Activated T-helper 1 cell treated with Interleukin-2 at 50 U/mL for 16 hours (primary cell): Measurements from ENCODE around the gene CRNKL1.
"Not testable (repeated sequence)": the region's sequence is repeated elsewhere in the genome, so short reads cannot be mapped to it uniquely, and the experiment has no call there.

Source experiments
- DNase-seq: peaks from one replicate; pipeline ENCODE4 v3.0.0-alpha.2; 2020; ENCODE audit warnings: low read depth

CRNKL1 gene

GRCh38 chr20:20009784-20010253 lies 42.4 kb downstream of the CRNKL1 start:
- no peak for DNase-seq

DNA sequence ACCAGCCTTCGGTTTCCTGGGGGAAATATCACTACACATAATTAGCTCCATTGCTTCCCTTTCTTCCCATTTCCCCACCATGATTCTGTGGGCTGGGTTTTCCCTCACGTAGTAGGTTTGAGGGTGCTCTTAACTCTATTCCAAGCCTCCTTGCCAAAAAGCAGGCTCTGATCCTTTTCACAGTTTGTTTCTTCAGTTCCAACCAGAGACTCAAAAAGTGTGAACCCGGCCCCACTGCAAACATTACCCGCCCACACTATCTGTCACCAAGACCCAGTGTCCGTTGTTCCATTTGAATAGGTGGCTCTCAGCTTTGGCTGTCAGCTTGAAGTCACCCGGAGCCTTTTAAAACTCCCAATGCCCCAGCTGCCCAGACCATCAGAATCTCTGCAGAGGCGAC lies 46.9 kb downstream of the CRNKL1 start:
- DNase-seq: no peak

DNA sequence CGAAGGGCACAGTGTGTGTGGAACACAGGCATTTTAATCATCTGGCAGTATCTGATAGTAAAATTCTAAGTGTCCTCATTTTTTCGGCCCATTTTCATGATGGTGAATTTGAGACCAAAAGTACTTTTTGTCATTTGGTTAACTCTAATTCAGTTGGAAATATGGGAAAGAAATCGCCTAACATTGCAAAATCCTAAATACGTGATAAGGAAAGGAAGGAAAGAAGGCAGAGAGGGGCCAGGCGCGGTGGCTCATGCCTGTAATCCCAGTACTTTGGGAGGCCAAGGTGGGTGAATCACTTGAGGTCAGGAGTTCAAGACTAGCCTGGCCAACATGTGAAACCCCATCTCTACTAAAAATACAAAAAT lies 48.3 kb downstream of the CRNKL1 start:
- not testable (repeated sequence) for DNase-seq

DNA sequence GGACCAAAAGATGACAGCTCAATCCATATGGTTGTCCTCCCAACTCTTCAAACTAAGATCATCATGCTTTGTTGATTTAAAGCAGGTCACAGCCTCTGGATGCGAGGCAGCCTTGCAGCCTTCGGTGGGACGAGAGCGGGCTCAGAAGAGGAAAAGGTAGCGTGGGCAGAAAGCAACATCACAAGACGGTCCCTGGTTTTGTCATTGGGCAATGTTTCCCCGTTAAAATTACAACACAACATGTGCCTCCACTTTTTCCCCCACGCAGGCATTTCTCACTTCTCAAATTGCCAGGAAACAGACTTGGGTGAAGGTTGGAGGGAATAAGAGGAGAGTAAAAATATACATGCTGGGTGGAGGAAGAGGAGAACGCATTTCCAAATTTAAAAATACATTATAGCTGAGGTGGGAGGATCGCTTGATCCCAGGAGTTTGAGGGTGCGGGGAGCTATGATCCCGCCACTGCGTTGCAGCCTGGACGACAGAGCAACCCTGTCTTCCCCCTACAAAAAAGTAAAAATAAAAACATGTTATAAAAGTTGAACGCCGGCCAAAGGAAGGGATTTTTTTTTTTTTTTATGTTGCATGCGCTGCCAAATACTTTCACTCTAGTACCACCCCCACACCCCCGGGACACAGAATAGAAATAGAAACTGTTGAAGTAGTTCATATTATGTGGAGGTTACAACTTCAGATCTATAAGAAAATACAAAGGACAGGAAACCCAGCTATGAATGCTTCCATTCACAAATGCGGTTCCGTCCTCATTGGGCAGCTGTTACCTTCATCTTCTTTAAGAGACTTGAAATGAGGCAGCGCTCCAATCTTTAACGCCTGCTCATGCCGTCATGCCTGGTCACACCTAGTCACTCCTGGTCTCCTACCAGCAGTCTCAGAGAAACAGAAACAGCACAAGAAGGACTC lies 49.0 kb downstream of the CRNKL1 start:
- DNase-seq: no peak

DNA sequence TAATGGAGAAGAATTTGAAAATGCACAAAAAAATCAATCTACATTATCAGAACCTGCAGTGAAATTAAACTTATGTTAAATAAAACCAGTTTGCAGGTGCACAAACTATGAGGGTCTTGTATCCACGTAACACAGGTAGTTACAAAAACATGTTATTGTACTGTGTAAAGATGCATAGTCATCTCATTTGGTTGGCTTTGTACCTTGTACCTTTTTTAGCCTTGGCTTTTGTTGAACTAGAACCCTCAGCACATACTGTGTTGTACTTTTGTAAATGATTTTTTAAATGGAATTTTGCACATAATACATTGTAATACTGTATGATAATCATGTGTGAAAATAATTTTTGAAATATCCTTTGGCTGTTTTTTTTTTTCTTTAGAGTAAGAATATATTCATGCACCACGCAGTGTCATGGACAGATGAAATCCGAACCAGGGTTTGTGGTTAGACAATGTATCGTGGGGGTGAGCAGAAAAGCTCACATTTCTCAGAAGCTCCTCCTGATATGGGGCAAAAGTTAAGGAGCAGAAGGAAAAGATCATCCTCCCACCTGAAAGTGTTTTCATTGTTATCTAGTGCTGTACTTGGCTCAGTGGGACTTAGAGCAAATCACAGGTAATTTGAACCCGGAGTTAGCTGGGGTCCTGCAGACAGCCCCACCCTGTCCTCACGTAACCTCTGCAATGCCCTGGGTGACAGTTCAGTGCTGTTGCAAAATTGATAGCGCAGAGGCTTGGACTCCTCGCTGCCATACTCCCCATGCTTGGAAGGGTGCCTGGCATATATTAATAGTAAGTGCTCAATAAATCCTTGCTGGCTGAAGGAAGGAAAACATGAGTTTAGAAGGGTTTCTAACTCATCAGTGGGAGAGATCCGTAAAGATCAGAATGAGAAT lies 49.9 kb downstream of the CRNKL1 start:
- DNase-seq: no peak

GRCh38 chr20:20000211-20000968 lies 51.9 kb downstream of the CRNKL1 start:
- DNase-seq: no peak

- no peak for DNase-seq
Observed at GRCh38 chr20:19998990-19999705, 53.1 kb downstream of the CRNKL1 start.

DNA sequence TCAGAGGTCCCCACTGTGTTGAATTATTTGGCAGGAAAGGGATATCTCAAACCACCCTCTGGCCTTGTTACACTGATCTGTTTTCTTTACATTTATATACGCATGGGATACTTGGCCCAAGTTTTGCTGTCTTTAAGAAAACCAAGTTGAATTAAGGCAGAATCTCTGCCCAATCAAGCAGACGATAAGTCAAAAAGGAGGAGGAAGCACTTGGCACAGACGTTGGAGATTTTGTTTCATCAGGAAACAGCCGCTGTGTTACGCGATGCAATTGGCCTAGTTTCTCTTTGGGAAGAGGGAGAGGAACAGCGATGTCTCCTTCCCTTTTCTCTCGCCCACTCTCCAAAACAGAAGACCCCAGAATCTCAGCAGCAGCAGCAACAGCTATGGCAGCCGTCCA lies 55.3 kb downstream of the CRNKL1 start:
- no peak for DNase-seq

DNA sequence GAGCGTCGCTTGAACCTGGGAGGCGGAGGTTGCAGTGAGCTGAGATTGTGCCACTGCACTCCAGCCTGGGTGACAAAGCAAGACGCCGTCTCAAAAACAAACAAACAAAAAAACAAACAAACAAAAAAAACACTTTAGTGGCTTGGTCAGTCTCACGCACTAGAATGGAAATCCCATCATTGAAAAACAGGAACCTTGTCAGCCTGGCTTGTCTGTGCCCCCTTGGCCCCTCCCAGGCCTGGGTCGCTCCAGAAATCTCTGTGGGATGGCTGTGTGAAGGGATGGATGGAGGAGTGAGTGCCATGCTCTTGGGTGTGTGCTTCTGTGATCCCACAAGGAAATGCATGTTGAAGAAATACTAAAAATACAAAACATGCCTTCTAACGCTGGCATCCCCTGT lies 56.0 kb downstream of the CRNKL1 start:
- no peak for DNase-seq

DNA sequence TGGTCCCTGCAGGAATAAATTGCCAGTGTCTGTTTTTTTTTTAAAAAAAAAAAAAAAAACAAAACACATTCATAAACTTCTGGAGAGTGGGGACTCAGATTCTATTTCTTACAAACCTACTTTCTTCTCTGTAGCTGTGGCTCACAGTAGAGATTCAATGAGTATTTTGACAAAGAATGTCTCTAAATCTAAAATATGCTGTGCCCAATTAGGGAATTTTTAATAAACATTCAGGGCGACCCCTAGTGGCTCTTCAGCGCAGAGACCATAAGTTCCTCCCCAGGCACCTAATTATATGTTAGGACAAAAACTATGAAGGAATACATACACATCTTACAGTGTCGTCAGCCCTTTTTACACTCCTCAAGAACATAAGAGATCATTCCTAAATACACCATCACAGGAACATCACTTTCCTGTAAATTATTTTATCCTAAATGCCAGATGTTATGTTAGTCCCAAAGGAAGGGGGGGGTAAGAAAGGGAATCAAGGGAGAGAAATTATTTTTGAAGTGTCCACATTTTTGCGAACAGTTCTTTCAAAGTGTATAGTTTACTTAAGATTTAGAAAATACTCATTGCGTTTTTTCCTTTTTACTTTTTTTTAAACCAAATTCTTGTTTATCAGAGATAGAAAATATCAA lies 56.9 kb downstream of the CRNKL1 start:
- no peak for DNase-seq

GRCh38 chr20:19993958-19994669 lies 58.2 kb downstream of the CRNKL1 start:
- no peak for DNase-seq

GRCh38 chr20:19992996-19993908 lies 59.0 kb downstream of the CRNKL1 start:
- DNase-seq: no peak

DNA sequence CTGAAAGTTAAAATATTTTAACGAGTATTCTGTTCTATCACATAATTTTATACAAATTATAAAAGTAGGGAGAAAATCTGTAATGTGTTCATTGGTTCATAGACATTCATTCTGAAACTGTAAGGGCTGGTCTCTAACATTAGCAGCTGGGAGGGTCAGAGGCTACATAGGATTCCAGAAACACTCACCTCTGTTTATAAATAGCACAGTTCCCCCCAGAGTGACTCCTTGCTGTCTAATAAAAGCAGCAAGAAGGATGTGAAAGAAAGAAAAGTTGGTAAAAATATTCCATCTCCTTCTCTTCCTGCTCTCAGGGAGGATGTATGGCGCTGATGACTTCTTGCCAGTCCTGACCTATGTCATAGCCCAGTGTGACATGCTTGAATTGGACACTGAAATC lies 60.4 kb downstream of the CRNKL1 start:
- DNase-seq: no peak

GRCh38 chr20:19991308-19991707 lies 61.0 kb downstream of the CRNKL1 start:
- DNase-seq: no peak

DNA sequence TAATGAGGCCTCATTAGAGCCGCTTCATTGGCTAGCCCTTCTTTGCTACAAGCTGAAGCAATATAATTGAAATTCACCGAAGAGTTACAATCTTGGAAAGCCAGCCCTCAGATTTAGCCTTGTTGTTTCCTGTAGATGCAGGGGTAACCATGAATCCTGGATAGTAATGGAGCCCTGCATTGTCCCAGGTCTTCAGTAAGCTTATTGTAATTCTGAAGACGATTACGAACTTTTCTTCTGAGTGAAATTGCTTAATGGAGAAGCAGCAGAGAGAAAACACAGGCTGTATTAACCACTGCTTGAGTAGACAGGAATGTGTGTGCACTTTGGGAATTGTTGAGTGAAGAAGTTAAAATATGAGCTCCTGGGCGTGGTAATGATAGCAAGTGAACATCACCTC lies 61.4 kb downstream of the CRNKL1 start:
- no peak for DNase-seq

DNA sequence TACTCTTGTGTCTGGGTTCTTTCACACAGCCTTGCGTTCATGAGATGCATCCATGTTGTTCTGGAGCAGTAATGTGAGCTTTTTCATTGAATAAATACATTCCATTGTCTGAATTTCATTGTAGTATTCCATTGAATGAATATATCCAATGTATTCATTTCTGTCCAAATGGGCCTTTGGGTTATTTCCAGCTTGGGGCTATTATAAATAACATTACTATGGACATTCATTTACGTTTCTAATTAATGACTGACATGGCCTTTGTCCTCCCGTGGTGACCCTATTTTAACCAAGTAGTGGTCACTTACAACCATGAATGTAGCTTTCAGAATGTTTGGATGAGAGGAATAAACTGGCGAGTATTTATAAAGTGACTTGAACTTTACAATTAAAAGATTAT lies 65.2 kb downstream of the CRNKL1 start:
- no peak for DNase-seq

DNA sequence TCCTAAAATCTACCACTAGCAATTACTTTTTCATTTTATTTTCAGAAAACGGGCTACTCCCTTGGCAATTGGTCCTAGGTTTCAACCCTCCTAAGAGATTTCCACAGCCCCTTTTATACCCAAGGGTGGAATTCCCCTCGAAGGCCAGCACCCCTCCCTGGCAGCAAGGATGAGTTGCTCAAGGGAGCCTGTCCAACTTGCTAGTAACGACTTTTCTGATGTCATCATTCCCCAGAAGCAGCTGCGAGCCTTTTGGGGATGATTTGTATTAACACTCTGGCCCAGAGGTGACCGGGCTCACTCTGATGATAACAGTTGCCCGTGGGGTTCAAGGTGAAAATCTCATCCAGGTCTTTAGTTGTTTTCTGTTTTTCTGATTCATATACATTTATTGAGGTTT lies 65.8 kb downstream of the CRNKL1 start:
- DNase-seq: no peak
